ENCODE data around the gene SPTB.

Gene SPTB

DNA sequence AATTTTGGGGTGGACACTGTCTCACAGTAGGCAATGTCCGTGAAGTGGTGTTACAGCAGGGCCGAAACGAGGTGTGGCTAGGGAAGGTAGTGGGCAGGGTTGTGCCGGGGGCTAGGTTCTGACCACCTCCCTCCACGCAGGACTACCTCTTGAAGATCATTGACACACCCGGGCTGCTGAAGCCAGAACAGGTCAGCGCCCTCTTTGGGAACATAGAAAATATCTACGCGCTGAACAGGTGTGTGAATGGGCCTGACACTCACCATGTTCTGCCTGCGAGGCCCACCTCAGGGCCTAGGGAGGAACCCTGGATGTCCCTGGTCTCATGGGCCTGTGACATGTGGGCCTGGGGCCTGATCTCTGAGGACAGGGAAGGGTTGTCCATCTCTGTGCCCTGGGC, 150.9 kb downstream of the SPTB start:
- no peak for DNase-seq (ENCODE audit: low spot score)

DNA sequence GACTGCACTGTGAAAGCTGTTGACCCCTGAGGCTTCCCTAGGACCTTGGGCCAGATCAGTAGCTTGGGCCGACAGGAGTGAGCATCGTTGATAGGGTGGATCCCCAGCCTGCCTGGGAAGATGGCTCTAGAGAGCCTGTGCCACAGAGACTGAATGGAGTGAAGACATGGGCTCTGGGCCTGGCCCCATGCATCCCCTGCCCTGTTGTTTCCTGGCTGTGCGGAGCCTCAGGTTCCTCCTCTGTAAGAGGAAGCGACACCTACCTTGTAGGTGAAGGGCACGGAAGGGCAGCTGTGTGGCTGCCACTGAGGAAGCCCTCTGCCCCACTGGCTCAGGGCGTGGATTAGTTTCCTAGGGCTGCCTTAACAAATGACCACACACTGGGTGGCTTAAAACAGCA, 151.6 kb downstream of the SPTB start:
- no peak for DNase-seq (ENCODE audit: low spot score)

DNA sequence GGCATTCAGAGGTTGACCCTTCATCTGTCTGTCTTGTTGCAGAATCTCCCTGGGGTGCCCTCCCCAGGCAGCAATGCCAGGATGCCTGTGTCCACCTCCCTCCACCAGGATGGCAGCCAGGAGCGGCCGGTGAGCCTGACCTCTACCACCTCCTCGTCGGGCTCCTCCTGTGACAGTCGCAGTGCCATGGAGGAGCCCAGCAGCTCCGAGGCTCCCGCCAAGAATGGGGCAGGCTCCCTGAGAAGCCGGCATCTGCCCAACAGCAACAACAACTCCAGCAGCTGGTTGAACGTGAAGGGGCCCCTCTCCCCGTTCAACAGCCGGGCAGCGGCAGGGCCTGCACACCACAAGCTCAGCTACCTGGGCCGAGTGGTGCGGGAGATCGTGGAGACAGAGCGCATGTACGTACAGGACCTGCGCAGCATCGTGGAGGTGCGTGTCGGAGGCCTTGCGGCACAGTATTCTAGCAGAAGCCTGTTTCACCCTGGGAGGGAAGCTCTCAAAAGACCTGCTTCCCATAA, 152.1 kb downstream of the SPTB start:
- no peak for DNase-seq (ENCODE audit: low spot score)

DNA sequence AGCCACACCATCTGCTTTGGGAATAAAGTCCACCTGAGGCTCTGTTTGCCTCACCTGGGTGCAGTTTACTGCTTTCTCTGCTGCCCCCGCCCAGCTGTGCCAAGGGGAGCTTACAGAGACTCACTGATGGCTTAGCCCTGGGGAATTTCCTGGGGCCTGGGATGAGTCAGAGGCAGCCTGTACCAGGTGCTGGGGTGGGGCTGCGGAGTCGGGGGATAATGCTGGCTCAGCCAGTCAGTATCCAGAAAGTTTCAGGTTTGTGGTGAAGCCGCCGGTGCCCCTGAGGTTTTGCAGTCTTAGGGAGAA, 153.2 kb downstream of the SPTB start:
- peak; percentile 77 for DNase-seq (ENCODE audit: low spot score)

DNA sequence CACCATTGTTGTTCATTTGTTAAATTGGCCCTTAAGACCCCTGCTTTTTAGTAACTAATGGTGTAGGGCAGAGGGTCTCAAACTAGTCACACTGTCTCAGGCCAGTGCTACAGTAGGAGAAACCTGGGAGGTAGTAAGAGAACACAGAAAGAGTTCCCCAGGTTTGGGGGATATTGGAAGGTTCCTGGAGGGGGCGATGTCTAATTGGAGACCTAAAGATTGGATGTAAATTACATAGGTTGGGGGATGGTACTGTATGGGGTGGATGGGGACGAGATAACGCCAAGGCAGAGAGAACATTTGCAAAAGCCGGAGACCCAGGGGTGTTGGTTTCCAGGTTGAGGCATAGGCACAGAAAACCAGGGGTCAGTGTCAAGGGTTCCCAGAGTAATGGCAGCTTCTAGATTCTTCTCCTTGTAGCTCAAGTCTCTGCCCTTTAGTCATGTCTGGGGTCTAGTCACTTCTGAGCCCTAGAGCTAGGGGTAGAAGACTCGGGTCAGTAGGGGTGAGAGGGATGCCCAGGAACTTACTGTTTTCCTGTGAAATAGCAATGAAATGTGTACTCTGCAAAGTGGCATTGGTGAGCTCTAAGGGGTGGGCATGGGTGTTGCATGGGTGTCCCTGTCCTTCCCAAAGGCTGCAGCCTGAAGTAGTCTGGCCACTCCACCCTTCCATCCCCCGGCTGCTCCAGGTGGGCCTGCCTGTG, 153.7 kb downstream of the SPTB start:
- no peak for DNase-seq (ENCODE audit: low spot score)

DNA sequence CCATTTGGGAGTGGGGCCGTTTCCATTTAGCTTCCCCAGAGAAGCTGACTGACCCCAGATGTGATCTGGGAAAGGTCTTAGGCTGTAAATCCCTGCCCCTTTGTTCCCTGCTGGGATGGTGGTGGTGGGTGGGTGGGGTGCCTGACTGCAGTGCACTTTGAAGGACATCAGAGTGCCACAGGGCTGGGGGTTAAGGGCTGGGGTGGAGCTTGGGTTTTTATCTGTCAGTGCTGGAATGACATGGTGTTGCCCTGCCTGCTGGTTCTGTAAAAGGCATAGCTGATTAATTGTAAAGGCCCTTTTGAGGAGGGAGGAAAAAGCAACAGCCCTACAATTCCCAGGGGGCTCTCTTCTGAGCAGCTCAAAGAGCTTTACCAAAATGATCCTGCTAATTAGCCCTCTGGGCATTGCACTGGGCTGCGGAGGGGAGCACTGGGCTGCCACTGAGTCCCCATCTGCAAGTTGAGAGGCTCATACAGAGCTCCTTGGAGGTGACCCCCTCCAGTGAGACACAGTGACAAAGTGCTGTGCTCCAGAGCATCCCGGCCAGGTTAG, 154.4 kb downstream of the SPTB start:
- peak; percentile 85 for DNase-seq (ENCODE audit: low spot score)

DNA sequence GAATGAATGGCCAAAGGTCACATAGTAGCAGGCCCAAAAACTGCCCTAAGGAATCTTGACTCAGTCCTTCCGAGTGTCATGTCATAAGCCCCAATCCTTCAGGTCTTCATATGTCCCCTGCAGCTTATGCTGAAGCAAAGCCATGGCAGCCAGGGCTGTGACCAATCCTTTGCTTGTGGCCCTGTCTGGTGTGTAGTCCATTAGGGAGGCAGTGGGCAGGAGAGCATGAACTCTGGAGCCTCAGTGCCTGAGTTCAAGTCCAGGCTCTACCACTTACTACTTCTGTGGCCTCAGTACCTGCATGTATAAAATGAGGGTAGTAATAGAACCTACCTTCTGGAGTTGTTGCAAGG, 155.2 kb downstream of the SPTB start:
- no peak for DNase-seq (ENCODE audit: low spot score)

DNA sequence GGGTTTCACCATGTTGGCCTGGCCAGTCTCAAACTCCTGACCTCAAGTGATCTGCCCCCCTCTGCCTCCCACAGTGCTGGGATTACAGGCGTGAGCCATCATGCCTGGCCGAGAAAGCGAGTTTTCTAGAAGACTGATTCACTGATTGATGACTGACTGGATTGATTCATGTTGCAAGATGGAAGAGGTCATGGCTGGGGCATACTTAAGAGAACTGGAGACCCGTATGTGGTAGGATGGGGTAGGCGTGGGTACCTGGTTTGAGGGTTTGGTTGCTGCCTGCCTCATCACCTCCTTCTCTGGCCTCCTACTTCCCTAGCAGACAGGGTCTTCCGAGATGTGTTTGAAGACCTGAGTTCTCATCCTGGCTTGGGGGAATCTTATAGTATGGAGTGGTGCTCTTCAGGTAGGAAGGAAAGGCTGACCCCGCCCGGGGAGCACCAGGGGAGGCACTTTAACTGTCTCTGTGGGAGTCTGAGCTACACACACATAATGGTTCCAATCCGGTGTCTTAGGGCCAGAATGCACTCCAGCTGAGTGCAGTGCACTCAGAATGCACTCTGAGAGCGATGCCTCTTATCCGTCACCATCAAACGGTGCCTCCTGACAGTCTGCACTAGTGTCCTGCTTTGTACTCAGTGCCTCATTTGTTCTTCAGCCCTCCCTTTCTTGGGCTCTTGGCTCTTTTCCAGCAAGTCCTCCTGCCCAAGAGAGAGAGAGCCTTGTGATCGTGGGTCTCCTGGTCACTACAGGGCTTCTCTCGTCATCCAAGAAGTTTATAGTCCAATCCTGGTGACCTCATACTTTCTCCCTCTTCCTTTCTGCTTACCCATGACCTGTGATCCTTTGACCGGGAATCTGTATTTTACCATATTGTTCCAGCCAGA, 155.8 kb downstream of the SPTB start:
- no peak for DNase-seq (ENCODE audit: low spot score)

DNA sequence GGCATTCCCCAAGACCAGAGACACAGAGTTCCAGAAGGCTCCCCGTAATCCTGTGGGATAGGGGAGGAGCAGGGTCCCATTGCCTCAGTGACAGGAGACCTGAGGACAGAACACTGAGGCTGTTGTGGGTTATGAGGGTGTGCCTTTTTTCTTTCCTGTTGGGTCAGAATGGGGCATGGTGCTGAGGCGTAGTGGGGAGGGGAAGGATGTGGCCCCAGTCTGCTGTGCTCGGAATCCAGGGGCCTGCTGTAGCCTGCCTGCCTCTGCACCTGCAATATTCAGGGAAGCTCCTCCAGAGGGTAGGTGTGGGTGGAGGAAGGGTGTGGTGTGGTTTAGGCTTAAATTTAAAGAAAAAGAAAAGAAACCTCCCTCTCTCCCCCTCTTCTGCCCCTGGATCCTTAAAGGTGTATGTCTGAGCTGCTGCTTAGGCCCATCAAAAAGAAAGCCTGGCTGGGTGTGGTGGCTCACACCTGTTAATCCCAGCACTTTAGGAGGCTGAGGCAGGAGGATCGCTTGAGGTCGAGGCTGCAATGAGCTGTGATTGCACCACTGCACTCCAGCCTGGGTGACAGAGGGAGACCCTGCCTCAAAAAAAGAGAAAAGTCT, 156.8 kb downstream of the SPTB start:
- DNase-seq (ENCODE audit: low spot score) = no peak

DNA sequence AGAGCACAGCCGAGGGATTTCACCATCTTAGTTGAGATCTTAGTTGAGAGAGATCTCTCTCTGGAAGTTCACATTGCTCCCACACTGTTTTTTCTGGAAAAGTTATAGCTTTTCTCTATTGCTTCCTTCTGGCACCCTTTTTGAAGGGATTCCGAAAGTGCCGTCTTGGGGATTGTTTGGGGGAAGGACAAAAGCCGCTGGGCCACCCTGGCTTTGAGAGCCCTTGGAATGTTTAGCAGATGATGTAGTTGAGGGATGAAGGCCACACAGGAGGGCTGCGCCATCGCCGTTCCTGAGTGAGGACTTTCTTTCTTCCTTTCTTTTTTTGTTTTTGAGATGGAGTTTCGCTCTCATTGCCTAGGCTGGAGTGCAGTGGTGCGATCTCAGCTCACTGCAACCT, 157.8 kb downstream of the SPTB start:
- DNase-seq (ENCODE audit: low spot score) = no peak

DNA sequence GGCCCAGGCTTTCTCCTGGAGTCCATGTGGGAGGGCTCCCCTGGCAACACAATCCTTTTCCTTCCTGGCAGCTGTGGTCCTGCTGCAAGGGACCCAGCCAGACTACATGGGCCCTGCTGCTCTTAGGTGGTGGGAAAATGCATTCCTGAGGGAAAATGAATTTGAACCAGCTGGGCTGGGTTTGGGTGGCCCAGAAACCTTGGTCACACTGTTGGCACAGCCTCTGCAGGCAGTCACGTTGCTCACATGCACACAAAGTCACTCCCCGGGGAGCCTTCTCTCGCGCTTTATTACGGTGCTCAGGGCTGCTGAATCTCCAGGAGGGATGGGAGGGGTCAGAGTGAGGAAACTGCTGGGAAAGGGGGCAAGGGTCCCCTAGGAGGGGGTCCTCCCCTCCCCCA, 158.3 kb downstream of the SPTB start:
- DNase-seq (ENCODE audit: low spot score) = no peak

DNA sequence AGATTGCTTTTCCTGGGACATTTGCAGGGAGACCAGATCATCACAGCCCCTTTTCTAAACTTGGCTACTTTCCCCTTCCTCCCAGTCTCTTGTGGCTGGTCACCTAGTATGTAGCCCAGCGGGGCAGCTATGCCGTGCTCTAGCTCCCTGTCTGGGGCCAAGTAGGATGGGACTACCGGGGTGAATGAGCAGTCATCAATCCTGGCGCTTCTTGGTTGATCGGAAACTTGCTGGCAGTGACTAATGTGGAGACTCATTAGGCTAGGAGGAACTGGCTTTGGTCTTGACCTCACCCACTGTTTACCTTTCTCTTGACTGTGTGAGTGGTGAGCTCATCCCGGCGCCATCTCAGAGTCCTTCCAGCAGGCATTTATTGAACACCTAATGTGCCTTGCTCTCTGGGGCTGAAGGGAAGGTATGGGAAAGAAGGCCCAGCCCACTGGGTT, 159.6 kb downstream of the SPTB start:
- DNase-seq (ENCODE audit: low spot score) = no peak

DNA sequence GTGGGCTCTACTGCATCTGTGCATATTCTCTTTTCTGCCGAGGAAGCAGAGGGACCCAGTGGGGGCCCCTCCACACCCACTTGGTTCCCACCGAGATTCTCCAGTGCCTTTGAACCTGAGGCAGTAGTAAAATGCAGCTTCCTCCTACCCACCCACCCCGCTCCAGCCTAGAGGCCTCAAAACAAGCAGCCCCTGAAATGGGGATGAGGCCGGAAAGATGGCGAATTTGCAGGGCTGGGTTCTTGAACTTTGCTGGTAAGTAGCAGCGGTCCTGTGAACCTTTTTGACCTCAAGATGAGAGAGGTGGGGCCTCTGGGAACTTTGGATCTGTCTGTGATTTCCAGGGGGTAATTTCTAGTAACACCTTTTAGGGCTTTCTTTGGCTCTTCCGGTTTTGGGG, 160.1 kb downstream of the SPTB start:
- no peak for DNase-seq (ENCODE audit: low spot score)

DNA sequence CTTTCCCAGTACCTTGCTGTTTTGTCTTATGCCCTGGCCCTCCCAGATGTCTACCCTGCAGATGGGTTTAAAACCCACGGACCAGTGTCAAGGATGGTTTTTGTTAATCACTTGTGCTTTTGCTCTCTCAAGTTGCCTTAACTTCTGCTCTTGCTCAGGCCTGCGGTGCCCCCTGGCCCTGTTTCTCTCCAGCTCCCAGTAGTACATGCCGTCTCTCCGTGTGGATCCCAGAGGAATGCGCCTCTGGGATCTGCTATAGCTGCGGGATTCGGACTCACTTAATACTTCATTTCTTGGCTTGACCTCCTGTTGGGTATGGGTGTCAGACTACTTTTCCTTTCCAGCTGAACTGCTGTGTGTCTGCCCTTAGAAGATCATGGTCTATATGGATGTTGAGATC, 160.9 kb downstream of the SPTB start:
- no peak for DNase-seq (ENCODE audit: low spot score)

DNA sequence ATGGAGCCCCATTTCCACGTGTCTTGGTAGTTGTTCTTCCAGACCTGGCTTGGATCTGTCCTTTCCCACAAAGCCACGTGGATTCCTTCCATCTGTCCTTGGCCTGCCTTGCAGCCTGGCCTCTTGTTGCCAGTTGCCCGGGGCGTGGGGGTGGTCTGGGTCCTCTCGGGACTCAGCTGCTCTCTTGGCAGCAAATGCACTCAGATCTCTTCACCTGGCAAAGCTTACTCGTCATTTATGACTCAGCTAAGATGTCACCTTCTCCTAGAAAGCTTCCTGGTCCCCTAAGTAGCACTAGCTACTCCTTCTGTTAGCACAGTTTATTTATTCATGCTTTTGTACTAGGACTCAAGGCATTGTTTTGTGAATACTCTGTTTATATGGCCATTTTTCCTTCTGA, 161.8 kb downstream of the SPTB start:
- DNase-seq (ENCODE audit: low spot score) = no peak

DNA sequence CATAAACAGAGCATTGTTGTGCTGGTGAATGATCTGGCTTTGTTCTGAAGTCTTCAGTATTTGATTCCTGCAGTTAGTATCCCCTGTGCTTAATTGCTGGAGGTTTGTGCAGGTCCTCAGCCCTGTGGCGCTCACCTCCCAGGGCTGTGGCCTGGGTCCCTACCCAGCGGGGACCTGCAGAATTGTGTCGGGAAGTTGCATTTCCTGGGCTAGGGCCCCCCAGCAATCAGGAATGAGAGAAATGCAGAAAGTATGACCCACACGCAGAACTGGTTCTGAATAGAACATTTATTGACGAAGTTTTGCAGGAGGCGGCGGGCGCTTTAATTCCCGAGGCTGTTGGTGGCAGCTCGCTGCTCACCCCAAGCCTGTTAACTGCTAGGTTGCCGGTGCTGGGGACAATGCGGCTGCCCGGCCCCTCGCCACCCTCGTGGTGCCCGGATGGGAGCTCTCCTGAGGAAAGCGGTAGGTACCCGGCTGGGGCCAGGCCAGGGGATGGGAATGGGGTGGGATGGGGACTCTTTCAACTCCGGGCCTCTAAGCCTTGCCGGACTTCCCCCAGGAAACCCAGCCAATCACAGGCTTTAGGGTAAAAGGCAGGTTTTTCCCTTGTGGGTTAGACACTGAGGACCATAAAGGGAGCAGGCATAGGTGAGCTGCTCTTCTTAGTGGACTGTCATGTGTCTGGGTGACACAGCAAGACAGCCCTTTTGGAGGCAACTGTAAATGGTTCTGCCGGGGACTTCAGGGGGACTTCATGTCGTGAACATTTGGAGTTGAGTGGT, 163.9 kb downstream of the SPTB start:
- DNase-seq (ENCODE audit: low spot score) = no peak

DNA sequence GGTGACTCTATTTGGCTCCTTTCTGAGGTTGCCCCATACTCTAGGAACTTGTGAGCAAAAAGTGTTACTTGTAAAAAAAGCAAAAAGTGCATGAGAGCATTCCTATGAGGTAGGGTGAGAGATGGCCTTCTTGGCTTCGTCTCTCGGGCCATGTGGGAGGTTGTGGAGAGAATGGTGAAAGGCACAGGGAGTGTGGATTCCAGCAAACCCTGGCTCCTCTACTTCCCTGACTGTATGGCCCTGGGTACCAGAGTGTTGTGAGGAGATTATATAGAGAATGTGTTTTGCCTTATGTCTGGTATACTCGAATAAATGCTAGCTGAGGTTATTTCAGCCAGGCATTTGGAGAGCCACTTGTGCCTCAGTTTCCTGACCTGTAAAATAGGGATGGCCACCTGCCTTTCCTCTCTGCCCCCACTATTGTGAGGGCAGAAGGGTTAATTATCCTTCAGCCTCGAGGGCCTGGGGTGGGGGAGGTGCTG, 164.5 kb downstream of the SPTB start:
- DNase-seq (ENCODE audit: low spot score) = no peak

DNA sequence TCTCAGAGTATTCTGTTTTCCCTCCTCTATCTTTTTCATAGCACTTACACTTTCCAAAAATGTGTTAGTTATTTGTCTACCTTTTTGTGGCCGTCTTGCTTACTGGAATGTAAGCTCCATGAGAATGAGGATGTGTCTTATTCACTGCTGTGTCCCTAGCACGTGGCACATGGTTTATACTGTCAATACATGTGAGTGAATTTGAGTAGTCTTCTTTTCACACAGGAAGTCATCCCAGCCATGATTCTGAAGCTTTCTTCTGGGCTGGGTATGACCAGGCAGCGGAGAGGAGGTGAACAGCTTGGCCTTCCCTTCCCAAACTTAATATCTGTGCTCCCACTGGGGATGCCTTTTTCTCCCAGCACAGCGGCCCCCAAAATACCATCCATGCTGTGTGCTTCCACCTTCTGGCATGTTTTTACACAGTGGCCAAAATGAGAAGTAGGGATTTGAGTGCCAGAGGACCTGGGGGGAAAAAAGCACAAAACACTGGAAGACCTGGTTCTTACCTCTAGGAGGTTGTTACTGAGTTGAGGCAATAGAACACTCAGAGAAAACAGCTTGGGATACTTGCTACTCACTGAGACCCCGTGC, 165.2 kb downstream of the SPTB start:
- DNase-seq (ENCODE audit: low spot score) = no peak

DNA sequence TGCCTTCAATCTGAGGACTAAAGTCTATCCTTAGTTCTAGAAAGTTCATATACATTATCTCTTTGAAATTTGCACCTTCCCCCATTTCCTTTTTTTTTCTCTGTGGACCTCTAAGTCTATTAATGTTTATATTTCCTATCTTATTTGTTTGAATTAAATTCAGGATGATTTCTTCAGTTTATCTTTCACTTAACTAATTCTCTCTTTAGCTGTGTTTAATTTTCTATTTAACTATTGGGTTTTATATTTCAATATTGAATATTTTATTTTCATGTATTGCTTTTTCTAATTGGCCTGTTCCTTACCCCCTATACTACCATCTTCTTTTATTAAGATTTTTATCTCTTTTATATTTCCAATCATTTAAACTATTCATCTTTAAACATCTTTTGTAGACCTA, 166.0 kb downstream of the SPTB start:
- DNase-seq (ENCODE audit: low spot score) = no peak

DNA sequence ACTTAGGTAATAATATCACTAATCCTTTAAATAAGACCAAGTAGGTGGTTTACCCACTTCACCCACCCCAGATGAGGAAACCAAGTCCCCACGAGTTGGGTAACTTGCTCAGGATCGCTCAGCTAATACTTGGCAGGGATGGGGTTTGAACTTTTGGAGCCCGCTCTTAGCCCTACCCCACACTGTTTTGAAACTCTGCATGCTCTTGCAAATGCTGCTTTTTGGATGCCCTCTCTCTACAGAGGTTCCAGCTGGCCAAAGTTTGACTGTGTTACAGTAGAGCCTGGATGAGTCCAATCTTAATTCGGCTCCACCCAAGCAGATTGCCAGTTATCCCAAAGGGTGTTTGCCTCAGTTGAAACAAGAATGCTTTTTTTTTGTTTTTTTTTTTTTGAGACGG, 168.7 kb downstream of the SPTB start:
- no peak for DNase-seq (ENCODE audit: low spot score)

DNA sequence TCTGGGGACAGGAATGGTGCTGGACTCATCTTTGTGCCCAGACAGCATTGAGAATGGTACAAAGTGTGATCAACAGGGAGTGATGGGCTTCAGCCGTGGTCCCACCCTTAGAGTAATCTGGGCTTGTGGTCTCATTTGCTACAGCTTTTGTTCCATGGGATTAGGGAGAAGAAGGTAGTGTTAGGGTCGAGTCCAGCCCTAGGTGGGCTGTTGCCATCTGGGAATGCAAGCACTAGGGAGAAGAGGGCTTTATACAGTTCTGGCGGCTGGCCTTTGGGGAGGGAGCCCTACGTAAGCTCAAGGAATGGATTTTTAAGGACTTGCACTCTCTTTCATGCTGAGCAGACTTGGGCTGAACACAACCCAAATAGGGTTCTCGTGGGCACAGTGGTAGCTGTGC, 170.6 kb downstream of the SPTB start:
- DNase-seq (ENCODE audit: low spot score) = no peak

Measured in D341Med (cell line).